ENCODE results near the gene GPR55. TPM values are rescaled to one million over a fixed set of nuclear protein-coding genes. Genes with fewer than 3 reads are reported as not detected.
A peak's percentile ranks its signal among the peaks of the same experiment; 100 is the strongest.

Gene GPR55
- polyA plus RNA-seq, 1 donor from 2014 or later, result 1.9 TPM

GRCh38 chr2:230933521-230934180 lies 8.6 kb upstream of the GPR55 start:
- Mint-ChIP-seq H3K4me1 (no peaks in the 10 kb centered on the region), H3K9me3 (peaks cover 2 to 20% (median 10%) of the 10 kb centered on the region in 3 donors), H3K27ac (no peak overlapping the region), H3K27me3 (no peaks in the 10 kb centered on the region), H3K4me3 (peak overlapping the region in 1 of 4 donors; percentile 60), H3K36me3 (peaks cover 3% of the 10 kb centered on the region)

GRCh38 chr2:230932556-230933511 lies 7.8 kb upstream of the GPR55 start:
- Mint-ChIP-seq H3K9me3 (peaks cover 2 to 20% (median 10%) of the 10 kb centered on the region in 3 donors), H3K36me3 (peaks cover 3% of the 10 kb centered on the region), H3K27ac (no peak overlapping the region), H3K4me1 (no peaks in the 10 kb centered on the region), H3K4me3 (no peak overlapping the region), H3K27me3 (no peaks in the 10 kb centered on the region)

- Mint-ChIP-seq H3K36me3 (peaks cover 3% of the 10 kb centered on the region), H3K9me3 (peaks cover 2 to 12% (median 6%) of the 10 kb centered on the region in 3 donors), H3K27ac (no peak overlapping the region), H3K4me1 (no peaks in the 10 kb centered on the region), H3K27me3 (no peaks in the 10 kb centered on the region), H3K4me3 (no peak overlapping the region)
Measured at GRCh38 chr2:230931556-230932231, 6.7 kb upstream of the GPR55 start.

- H3K27me3 Mint-ChIP-seq, result no peaks in the 10 kb centered on the region
- H3K27ac Mint-ChIP-seq, result no peak overlapping the region
- peaks cover 3% of the 10 kb centered on the region for H3K36me3 Mint-ChIP-seq
- H3K4me1 Mint-ChIP-seq, result no peaks in the 10 kb centered on the region
- H3K9me3 Mint-ChIP-seq, result peaks cover 2 to 8% (median 3%) of the 10 kb centered on the region in 3 donors
- no peak overlapping the region for H3K4me3 Mint-ChIP-seq
Measured at GRCh38 chr2:230930928-230931555, 6.0 kb upstream of the GPR55 start.

GRCh38 chr2:230930149-230930780 lies 5.2 kb upstream of the GPR55 start:
- no peaks in the 10 kb centered on the region for H3K27me3 Mint-ChIP-seq
- H3K36me3 Mint-ChIP-seq, result no peaks in the 10 kb centered on the region
- H3K4me1 Mint-ChIP-seq, result peaks cover 3% of the 10 kb centered on the region in 3 donors
- no peaks in the 10 kb centered on the region for H3K9me3 Mint-ChIP-seq
- no peak overlapping the region for H3K27ac Mint-ChIP-seq
- no peak overlapping the region for H3K4me3 Mint-ChIP-seq

GRCh38 chr2:230929381-230930148 lies 4.5 kb upstream of the GPR55 start:
- no peak overlapping the region for H3K27ac Mint-ChIP-seq
- no peaks in the 10 kb centered on the region for H3K9me3 Mint-ChIP-seq
- peaks cover 7 to 10% (median 8%) of the 10 kb centered on the region in 3 donors for H3K4me1 Mint-ChIP-seq
- no peaks in the 10 kb centered on the region for H3K36me3 Mint-ChIP-seq
- no peaks in the 10 kb centered on the region for H3K27me3 Mint-ChIP-seq
- peak overlapping the region in 1 of 4 donors; percentile 21 for H3K4me3 Mint-ChIP-seq

- Mint-ChIP-seq H3K27ac (peak overlapping the region in 1 of 3 donors; percentile 68), H3K4me3 (no peak overlapping the region), H3K4me1 (peaks cover 14 to 17% (median 15%) of the 10 kb centered on the region in 3 donors), H3K9me3 (no peaks in the 10 kb centered on the region), H3K27me3 (no peaks in the 10 kb centered on the region), H3K36me3 (no peaks in the 10 kb centered on the region)
Measured at GRCh38 chr2:230928701-230929380, 3.8 kb upstream of the GPR55 start.

- Mint-ChIP-seq H3K4me3 (peak overlapping the region in 1 of 4 donors; percentile 71), H3K27ac (no peak overlapping the region), H3K27me3 (no peaks in the 10 kb centered on the region), H3K4me1 (peaks cover 17 to 20% (median 18%) of the 10 kb centered on the region in 3 donors), H3K9me3 (no peaks in the 10 kb centered on the region), H3K36me3 (no peaks in the 10 kb centered on the region)
Measured at GRCh38 chr2:230927711-230928341, 2.8 kb upstream of the GPR55 start.

GRCh38 chr2:230925879-230926765 lies 1.1 kb upstream of the GPR55 start:
- Mint-ChIP-seq H3K4me3 (peak overlapping the region in 3 of 4 donors; percentile 41 to 94 (median 70)), H3K27ac (peak overlapping the region in 1 of 3 donors; percentile 90), H3K4me1 (peaks cover 17 to 21% (median 19%) of the 10 kb centered on the region in 3 donors), H3K36me3 (no peaks in the 10 kb centered on the region), H3K27me3 (no peaks in the 10 kb centered on the region), H3K9me3 (no peaks in the 10 kb centered on the region)

- Mint-ChIP-seq H3K36me3 (no peaks in the 10 kb centered on the region), H3K4me3 (peak overlapping the region; percentile 89 to 97 (median 95)), H3K9me3 (no peaks in the 10 kb centered on the region), H3K4me1 (peaks cover 20 to 26% (median 25%) of the 10 kb centered on the region in 3 donors), H3K27me3 (no peaks in the 10 kb centered on the region), H3K27ac (peak overlapping the region; percentile 61 to 90 (median 89))
Measured at GRCh38 chr2:230925443-230925878, 419 bp upstream of the GPR55 start.

GRCh38 chr2:230924092-230924469 lies 961 bp downstream of the GPR55 start:
- Mint-ChIP-seq H3K27me3 (no peaks in the 10 kb centered on the region), H3K4me3 (peak overlapping the region; percentile 89 to 97 (median 95)), H3K4me1 (peaks cover 25 to 32% (median 28%) of the 10 kb centered on the region in 3 donors)

More at GRCh38 chr2:230924092-230924469, 961 bp downstream of the GPR55 start:
- Mint-ChIP-seq H3K36me3 (no peaks in the 10 kb centered on the region), H3K27ac (peak overlapping the region in 2 of 3 donors; percentile 50 to 61), H3K9me3 (no peaks in the 10 kb centered on the region)
